ENCODE measurements around the gene LRRC26.

The LRRC26 gene

DNA sequence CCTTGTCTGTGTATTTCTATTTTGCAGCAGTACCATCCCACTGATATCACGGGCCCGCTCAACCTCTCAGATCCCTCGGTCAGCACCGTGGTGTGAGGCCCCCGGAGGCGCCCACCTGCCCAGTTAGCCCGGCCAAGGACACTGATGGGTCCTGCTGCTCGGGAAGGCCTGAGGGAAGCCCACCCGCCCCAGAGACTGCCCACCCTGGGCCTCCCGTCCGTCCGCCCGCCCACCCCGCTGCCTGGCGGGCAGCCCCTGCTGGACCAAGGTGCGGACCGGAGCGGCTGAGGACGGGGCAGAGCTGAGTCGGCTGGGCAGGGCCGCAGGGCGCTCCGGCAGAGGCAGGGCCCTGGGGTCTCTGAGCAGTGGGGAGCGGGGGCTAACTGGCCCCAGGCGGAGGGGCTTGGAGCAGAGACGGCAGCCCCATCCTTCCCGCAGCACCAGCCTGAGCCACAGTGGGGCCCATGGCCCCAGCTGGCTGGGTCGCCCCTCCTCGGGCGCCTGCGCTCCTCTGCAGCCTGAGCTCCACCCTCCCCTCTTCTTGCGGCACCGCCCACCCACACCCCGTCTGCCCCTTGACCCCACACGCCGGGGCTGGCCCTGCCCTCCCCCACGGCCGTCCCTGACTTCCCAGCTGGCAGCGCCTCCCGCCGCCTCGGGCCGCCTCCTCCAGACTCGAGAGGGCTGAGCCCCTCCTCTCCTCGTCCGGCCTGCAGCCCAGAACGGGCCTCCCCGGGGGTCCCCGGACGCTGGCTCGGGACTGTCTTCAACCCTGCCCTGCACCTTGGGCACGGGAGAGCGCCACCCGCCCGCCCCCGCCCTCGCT, 1.9 kb downstream of the LRRC26 start:
- no peak for DNase-seq (ENCODE audit: low read depth)

DNA sequence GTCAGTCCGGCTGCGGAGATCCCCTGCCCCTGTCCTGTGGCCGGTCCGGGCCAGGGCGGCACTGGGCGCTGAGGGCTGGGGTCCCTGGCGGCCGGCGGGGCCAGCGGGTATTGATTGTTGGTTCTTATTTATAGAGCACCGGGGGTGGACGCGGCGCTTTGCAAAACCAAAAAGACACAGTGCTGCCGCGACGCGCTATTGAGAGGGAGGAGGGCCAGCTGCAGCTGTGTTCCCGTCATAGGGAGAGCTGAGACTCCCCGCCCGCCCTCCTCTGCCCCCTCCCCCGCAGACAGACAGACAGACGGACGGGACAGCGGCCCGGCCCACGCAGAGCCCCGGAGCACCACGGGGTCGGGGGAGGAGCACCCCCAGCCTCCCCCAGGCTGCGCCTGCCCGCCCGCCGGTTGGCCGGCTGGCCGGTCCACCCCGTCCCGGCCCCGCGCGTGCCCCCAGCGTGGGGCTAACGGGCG, 2.5 kb downstream of the LRRC26 start:
- no peak for DNase-seq (ENCODE audit: low read depth)

- DNase-seq (ENCODE audit: low read depth): no peak
Observed at GRCh38 chr9:137166380-137167229, 3.2 kb downstream of the LRRC26 start.

DNA sequence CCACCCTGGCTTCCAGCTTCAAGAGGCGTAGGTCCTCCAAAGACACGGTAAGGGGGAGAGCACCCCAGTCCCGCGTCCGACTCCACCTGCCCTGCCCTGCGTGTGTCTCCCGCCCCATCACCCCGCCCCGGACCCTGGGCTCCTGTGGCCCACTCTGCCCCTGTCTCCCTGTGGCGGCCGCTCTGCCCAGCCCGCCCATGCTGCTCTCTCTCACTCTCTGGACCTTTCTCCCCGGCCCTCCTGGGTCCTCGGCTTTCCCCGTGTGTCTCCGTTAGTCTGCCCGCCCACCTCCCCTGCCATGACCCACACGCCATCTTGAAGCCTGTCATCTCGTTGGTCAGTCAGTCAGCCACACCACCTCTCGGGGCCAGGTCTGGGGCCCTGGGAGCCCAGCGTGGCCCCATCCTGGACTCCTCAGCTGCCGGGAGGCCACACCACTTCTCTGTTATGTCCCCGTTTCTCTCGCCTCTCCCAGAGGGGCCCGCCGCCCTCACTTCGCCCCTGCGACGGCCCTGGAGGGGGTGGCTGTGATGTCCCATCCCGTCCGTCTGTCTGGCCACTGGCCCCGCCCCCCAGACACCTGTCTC, 4.5 kb downstream of the LRRC26 start:
- DNase-seq (ENCODE audit: low read depth): no peak

GRCh38 chr9:137164370-137165249, 5.2 kb downstream of the LRRC26 start:
- DNase-seq (ENCODE audit: low read depth): no peak

DNA sequence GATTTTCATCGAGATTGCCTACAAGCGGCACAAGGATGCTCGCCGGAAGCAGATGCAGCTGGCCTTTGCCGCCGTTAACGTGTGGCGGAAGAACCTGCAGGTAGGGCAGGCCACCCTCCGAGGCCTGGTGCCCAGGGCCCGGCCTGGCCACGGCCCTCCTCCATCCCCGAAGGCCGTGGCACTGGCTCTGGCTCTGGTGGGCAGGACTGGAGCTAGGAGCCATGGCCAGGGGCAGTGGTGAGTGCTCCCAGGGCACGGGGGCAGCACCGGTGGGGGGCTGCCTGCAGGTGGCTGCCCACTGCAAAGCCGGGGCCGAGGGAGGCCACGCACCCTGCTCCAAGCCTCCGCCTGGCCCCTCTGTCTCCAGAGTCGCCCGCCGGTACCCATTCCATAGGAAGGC, 6.0 kb downstream of the LRRC26 start:
- DNase-seq (ENCODE audit: low read depth): no peak

DNA sequence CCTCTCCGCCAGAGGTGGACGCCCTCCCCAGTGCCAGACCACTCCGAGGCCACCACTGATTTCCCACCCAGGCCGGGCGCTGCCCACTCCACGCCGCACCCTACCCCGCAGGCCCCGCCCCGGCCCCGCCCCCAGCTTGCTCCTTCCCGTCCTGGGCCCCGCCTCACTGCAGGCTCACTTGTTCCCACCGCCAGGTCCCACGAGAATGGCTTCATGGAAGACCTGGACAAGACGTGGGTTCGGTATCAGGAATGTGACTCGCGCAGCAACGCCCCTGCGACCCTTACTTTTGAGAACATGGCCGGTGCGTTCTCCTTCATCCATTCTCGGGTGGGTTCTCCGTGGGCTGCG, 6.5 kb downstream of the LRRC26 start:
- DNase-seq (ENCODE audit: low read depth): no peak

GRCh38 chr9:137162505-137163364, 7.1 kb downstream of the LRRC26 start:
- no peak for DNase-seq (ENCODE audit: low read depth)

DNA sequence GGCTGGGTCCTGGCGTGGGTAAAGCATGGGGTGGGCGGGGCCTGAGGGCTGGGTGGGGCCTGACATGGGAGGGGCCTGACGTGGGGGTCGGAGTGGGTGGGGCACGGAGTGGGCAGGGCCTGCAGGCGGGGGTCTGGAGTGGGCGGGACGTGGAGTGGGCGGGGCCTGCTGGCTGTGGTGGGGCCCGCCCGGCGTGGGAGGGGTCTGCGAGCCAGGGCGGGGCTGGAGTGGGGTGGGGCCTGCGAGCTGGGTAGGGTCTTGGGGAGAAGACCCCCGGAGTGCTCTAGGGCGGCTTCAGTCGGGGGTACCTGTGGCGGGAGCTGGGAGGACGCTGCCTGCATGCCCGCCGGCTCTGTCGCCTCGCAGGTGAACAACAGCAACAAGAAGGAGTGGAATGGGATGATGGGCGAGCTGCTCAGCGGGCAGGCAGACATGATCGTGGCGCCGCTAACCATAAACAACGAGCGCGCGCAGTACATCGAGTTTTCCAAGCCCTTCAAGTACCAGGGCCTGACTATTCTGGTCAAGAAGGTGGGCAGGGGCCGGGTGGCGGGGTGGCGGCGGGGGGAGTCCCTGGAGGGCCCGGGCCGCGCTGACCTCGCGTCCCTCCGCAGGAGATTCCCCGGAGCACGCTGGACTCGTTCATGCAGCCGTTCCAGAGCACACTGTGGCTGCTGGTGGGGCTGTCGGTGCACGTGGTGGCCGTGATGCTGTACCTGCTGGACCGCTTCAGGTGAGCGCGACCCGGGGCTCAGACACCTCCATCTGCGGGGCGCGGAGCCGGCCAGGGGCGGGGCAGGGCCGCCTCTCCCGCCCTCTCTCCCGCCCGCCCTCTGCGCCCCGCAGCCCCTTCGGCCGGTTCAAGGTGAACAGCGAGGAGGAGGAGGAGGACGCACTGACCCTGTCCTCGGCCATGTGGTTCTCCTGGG, 8.0 kb downstream of the LRRC26 start:
- no peak for DNase-seq (ENCODE audit: low read depth)

- no peak for DNase-seq (ENCODE audit: low read depth)
Observed at GRCh38 chr9:137160716-137161557, 8.9 kb downstream of the LRRC26 start.

DNA sequence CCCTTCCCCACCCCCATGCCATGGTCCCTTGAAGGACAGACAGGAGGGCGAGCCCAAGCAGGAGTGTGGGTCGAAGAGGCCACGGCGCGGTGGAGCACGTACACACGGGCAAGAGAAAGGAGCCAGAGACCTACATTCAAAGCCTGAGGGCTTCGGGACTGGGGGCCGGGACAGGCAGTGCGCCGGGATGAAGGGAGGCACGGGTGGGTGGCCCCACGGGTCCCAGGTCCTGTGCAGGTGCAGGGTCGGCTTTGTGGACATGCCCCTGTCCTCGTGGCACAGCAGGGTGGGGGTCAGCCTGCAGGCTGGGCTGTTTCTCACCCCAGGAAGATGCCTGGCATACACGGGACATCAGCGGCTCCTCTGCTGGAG, 9.8 kb downstream of the LRRC26 start:
- DNase-seq (ENCODE audit: low read depth): no peak

DNA sequence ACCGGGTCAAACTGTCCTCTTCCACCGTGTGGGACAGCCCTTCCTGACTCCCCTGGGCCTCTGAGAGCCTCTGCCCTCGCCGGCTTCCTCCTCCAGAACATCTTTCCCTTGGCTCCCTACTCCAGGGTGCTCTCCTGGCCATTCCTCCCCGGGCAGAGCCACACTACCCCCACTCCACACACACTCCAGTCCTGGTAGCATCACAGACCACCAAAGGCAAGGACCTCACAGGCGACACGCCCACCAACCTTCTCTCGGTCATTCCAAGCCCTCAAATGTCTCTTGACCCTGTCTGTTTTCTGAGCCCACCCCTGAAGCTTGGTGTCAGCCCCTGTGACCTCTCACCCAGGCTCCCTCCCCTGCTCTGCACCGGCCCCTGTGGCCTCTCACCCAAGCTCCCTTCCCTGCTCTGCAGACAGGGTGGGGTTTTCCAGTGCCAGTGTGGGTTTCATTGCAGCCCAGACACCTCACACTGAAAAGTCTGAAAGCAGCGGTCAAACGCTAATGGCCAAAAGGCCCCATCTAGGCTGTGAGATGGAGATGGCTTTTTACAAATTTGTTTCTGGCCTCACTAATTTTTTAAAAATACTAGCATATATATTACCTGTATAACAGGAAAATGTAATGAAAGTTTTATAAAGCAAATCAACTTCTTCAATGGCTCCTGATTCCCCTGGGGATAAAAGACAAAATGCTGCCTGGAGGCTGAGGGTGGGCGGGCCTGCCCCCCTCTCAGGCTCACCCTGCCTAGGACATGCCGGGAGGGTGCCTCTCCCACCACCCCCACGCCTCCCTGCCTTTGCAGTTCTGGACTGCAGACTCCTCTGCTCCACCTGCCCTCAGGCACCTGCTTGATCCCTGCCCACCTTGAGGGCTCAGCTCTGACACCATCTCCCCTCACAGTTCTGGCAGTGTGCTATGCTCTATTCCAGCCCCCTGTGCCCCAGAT, 10.5 kb downstream of the LRRC26 start:
- no peak for DNase-seq (ENCODE audit: low read depth)

DNA sequence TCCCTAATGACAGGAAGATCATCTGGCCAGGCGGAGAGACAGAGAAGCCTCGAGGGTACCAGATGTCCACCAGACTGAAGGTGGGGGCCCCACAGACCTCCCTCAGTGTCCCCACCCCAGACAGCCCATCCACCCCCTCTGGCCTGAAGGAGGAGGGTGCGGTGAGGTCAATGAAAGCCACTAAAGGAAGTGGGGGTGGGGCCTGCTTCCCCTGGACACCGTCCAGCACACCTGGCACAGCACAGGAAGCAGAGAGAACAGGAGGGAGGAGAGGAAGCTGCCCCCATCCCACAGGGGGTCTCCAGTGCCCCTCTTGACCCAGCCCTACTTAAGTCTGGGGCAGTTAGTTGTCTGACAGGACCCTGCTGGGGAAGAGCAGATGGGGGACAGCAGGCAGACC, 11.2 kb downstream of the LRRC26 start:
- no peak for DNase-seq (ENCODE audit: low read depth)

- no peak for DNase-seq (ENCODE audit: low read depth)
Observed at GRCh38 chr9:137157618-137158415, 12.0 kb downstream of the LRRC26 start.

- DNase-seq (ENCODE audit: low read depth): no peak
Observed at GRCh38 chr9:137156567-137157375, 13.1 kb downstream of the LRRC26 start.

DNA sequence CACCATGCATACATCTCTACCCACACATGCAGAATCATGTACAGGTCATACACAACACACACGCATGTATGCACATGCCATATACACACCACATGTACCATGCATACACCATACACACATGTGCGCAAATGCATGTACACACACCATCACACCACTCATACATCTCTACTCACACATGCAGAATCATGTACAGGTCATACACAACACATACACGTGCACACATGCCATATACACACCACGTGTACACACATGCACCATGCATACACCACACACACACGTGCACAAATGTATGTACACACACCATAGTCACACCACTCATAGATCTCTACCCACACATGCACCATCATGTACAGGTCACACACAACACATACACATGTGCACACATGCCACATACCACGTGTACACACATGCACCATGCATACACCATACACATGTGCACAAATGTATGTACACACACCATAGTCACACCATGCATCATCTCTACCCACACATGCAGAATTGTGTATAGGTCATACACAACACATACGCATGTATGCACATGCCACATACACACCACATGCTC, 16.9 kb downstream of the LRRC26 start:
- DNase-seq (ENCODE audit: low read depth): no peak

Measured in GM04503 (cell line).